ENCODE data around the gene ZDHHC11B.
"Not testable (repeated sequence)": the region's sequence is repeated elsewhere in the genome, so short reads cannot be mapped to it uniquely, and the experiment has no call there.

GRCh38 chr5:708848-709517 lies 75.5 kb downstream of the ZDHHC11B start:
- not testable (repeated sequence) for TF ChIP-seq EZH2phosphoT487 (IDR thresholded peaks at IDR 0.05; ENCODE audit: insufficient read depth, low read depth); EZH2 (IDR thresholded peaks at IDR 0.05; ENCODE audit: insufficient read depth, poor library complexity, severe bottlenecking)
